T-helper 22 cell (primary cell): Measurements from ENCODE around the gene ARHGAP33.
"Not testable (repeated sequence)": the region's sequence is repeated elsewhere in the genome, so short reads cannot be mapped to it uniquely, and the experiment has no call there.

Source experiments
- DNase-seq: peaks from one replicate; pipeline ENCODE4 v3.0.0-alpha.2; 2020; ENCODE audit warnings: low read depth

ARHGAP33 gene

DNA sequence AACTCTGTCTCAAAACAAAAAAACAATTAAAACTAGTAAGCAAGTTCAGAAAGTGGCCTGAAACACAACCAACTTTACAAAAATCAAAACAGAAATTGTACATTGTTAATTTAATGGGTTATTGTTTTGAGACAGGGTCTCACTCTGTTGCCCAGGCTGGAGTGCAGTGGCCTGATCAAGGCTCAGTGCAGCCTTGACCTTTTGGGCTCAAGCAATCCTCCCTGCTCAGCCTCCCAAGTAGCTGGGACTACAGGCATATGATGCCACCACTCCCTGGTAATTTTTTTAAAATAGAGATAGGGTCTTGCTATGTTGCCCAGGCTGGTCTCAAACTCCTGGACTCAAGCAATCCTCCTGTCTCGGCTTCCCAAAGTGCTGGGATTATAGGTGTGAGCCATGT lies 20.2 kb downstream of the ARHGAP33 start:
- DNase-seq = not testable (repeated sequence)

DNA sequence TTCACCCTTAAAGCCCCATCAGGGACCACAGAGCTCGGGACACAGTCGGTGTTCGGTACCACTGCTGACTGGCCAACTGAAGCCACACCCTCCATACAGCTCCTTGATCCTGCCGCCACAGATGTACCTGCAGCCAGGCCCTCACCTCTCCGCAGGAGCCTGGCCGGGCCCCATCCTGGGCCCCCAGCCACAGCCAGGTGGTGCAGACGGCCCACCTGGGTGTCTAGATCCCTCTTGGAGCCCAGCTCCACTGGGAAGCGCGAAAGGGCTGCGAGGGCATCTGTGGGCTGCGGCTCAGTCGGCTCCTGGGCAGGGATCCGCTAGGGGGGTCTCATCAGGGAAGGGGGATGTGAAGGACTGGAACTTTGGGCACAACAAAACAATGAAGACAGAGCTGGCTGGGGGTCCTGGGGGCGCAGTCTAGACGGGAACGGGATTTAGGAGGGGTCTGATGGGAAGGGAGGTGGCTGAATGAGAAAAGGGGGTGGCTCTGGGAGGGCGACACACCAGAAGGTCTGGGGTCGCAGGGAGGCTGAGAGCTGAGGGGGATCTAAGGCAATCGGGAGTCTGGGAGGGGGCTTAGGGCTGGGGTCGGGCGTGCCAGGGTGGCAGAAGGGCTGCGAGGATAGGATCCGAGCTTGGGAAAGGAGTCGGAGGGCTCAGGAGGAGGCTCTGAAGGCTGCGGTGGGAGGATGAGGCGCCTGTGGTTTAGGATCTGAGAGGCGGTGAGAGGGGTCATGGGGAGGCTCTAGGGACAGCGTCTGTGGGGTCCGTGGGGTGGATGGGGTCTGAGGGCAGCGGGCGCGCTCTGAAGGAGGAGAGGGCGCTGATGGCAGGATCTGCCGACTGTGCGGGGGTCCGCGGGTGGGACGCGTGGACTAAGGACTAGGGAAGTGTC lies 21.5 kb downstream of the ARHGAP33 start:
- no peak for DNase-seq

DNA sequence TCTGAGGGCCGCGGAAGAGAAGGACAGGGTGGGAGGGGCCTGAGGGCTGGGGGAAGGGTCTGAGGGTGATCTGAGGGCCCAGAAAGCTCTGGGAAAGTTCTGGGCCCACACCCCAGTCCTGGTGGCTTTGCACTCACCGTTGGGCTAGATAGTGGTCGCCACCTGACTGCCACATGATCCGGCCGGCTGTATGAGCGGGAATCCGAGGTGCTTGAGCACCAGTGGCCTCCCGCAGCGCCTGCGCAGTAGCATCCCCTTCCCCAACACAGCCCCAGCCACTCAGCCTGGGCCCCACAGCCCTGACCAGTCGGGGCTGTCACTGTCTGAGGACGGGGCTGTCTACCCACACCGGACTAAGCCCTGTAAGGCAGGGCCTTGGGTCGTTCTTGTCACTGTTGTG lies 22.3 kb downstream of the ARHGAP33 start:
- no peak for DNase-seq

DNA sequence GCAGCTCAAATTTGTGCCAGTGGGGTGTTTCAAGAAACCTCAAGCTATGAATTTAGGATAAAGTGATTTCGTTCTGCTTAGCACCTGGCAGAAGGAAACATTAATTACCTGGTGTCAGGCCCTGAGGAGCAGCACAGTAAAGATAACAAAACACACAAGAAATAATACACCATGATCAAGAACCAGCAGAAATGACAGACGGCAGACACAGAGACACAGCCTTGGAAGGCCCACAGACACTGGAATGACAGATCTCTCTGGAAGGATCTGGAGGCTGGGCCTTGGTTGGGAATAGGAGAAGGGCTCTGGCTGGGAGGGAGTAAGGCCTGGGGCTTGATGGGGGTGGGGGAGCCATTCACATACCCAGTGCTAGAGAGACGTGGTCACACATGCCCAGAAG lies 26.5 kb downstream of the ARHGAP33 start:
- no peak for DNase-seq

DNA sequence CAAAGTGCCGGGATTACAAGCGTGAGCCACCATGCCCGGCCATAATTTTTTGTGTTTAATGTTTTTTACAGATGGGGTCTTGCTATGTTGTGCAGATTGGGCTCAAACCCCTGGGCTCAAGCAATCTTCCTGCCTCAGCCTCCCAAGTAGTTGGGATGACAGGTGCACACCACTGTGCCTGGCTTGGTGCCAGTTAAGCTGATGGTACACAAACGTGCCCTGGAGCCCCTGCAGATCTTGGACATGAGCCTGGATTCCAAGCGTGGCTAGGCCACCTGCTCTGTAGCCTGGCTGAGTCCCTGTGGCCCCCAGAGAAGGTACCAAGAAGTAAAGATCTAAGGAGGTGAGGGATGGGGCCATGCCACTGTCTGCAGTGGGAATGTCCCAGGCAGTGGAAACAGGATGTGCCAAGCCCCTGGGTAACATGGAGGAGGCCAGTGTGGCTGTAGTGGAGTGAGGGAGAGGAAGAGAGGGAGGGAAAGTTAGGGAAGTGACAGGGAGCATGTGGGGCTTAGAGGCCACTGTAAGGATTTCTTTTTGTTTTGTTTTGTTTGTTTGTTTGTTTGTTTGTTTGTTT lies 30.2 kb downstream of the ARHGAP33 start:
- DNase-seq = no peak

DNA sequence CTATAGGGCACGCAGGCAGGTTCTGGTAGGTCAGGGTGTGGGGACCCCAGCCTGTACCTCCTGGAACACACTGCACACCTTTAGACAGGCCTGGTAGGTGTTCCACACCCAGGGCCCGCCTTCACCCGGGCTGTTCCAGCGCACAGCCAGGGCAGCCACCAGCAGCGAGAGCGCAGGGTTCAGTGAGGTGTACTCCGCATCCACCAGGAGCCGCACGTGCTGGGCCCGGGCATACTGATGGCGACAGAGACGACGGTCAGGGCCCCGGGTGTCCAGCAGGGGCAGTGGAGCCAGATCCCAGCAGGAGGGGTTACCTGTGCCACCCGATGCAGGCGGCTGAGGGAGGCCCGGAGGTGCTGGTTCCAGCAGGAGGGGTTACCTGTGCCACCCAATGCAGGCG lies 31.2 kb downstream of the ARHGAP33 start:
- DNase-seq = no peak

DNA sequence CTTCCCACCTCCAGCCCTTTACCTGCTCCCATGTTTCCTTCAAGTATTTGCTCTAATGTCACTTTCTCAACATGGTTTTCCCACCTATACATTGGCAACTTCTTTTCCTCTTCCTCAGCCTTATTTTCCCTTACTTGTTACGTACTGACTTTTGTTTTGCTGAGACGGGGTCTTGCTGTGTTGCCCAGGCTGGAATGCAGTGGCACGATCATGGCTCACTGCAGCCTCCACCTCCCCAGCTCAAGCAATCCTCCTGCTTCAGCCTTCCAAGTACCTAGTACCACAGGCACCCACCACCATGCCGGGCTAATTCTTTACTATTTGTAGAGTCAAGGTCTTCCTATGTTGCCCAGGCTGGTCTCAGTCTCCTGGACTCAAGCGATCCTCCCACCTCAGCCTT lies 32.3 kb downstream of the ARHGAP33 start:
- DNase-seq = no peak

DNA sequence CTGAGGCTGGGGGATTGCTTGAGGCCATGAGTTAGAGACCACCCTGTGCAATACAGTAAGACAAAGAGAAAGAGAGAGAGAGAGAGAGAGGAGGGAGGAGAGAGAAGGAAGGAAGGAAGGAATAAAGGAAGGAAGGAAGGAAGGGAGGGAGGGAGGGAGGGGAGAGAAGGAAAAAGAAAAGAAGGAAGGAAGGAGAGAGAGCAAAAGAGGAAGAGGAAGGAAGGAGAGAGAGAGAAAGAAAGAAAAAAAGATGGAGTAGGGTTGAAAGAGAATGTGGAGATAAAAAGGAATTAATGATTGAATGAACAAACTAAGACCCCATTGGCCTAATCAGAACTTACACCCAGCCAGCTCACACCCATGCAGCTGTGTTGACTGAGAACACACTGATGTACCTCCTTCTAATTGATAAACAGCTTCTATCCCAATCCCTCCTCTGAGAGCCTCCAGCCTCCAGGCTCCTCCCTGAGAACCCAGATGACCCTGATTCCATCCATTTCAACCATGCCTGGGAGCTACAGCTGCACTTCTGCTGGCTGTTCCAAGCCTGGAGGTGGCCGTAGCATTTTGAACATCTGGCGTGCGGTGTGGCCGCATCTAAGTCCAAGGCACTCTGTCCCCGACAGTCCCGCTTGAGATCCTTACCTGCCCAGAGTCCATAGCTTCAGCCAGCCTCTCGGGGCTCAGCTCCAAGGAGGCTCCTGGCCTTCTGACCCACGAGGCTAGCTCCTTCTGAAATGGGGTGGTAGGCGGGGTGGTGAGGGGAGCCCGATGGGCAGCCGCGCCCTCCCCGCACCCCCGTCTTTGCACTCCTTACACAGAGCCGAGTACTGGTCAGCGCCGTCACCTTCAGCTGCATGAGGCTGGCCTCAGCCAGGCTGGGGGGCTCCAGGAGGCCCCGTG lies 36.2 kb downstream of the ARHGAP33 start:
- no peak for DNase-seq

DNA sequence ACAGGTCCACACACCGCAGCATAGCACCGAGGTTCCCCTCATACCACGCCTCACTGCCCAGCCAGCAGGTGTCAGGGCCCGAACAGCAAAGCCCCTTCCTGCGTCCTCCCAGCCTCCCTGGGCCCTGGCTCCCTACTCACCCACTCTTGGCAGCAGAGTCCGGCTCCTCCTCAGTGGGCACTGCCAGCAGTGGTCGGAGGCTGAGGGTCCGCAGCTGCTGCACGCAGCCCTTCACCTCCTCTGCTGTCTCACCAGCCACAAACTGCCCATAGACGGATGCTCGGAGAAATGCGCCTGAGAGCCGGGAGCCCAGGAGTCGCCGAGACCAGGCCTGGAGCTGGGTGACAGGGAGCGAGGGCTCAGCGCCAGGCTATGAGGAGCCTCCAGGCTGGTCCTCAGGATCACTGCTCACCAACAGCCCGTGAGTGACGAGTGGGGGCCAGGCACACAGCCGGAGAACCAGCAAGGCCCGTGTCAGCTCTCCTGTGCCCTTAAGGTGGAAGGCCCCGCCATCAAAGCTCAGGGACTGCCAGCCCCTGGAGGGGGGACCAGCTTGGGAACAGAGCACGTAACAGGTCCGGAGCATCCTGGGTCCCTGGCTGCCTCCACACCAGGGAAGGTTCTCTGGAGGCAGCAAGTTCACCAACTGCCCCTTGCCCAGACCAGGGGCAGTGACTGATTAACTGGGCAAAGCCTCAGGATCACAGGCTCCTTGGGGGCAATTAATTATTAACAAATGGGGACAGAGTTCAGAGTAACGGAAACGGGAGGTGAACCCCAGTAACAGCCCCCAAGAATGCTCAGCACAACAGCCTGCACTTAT lies 37.1 kb downstream of the ARHGAP33 start, which contains the start of gene PRODH2:
Gene PRODH2 (minus strand): TSS at position 626 of the 823 bp plus-strand sequence. CDS start 40 bp downstream, at position 586.
- DNase-seq = no peak

DNA sequence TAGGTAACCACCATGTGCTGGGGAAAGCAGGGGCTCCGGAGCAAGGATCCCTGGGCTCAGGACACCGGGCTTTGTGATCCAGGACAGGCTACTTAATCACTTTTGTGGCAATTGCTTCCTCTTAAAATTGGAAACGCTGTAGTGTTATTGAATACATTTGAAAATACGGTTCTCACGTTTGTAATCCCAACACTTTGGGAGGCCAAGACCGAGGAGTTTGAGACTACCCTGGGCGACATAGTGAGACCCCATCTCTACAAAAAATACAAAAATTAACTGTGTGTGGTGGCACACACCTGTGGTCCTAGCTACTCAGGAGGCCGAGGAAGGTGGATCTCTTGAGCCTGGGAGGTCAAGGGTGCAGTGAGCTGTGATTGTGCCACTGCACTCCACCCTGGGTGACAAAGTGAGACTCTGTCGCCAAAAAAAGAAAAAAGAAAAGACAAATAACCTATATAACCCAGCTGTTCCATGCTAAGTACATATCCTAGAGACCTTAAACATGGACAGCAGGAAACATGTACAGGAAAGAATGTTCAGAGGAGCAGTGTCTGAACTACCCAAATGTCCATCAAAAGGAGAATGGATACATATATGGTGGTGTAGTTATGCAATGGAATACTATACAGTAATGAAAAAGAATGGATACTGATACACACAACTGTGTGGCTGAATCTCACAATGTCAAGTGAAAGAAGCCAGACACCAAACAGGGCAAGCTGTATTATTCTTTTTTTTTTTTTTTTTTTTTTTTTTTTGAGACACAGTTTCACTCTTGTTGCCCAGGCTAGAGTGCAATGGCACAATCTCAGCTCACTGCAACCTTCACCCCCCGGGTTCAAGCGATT lies 37.9 kb downstream of the ARHGAP33 start:
- DNase-seq = no peak

DNA sequence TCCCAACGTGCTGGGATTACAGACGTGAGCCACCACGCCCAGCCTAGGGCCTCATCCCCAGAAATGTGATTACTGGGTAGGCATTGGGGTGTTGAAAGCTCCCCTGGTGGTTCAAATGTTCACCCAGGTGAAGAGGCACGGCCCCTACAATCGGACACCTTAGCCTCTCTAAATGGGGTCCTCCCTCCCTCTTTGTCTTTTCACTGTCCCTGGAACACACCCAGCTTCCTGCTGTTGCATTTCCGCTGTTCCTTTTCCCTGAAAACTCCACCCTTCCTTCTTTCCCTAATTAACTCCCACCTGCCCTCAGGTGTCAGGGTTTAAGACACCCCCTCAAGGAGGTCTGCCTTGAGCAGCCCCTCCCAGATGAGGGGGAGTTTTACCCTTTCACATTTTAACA lies 40.9 kb downstream of the ARHGAP33 start:
- no peak for DNase-seq

DNA sequence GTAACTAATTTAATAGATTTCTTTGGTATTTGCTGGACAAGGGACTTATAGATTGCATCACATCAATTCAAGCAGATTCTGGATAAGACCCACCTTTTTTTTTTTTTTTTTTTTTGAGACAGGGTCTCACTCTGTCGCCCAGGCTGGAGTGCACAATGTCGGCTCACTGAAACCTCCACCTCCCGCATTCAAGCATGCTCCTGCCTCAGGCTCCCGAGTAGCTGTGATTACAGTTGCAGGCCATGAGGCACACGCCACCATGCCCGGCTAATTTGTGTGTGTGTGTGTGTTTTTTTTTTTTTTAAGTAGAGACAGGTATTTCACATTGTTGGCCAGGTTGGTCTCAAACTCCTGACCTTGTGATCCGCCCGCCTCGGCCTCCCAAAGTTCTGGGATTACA lies 41.5 kb downstream of the ARHGAP33 start:
- DNase-seq = no peak

DNA sequence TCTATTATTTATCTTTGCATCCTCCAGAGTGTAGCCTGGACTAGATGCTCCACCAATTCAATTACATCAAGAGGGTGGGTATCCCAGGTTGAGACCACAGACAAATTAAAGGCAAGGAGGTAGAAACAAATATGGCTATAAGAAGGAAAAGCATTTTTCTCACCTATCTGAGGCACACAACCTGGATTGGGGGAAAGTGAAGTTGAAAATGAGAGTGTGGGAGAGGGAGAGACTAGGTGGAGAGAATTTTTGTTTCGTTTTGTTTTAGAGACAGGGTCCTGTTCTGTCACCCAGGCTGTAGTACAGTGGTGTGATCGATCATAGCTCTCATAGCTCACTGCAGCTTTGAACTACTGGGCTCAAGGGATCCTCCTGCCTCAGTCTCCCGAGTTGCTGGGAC lies 43.1 kb downstream of the ARHGAP33 start:
- DNase-seq = no peak

DNA sequence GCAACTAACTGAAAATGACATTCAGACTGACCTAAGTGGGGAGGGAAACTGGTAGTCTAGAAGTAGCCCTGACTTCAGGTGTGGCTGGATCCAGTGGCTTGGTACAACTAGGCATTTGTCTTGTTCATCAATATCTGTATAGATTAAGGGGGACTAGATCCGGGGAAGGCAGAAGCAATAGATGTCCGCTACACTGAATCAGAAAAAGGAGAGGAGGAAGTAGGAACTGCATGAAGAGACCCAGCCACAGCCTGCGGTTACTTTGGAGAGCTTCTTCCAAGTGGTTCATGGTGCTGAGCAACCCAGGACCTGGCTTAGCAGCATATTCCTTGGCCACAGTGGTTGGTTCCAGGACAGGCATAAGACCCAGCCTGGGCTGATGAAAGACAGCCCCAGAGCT lies 47.2 kb downstream of the ARHGAP33 start:
- DNase-seq = no peak

DNA sequence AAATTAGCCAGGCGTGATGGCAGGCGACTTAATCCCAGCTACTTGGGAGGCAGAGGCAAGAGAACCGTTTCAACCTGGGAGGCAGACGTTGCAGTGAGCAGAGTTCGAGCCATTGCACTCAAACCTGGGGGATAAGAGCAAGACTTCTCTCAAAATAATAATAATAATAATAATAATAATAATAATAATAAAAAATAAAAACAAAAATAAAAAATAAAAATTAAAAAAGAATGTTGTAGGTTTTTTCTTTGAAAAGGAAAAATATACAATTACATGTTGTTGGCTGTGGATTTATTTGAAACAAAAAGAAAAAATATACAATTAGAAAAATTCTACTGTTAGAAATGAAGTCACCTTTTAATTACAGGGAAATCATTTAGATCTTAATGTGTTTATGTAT lies 48.8 kb downstream of the ARHGAP33 start:
- no peak for DNase-seq

DNA sequence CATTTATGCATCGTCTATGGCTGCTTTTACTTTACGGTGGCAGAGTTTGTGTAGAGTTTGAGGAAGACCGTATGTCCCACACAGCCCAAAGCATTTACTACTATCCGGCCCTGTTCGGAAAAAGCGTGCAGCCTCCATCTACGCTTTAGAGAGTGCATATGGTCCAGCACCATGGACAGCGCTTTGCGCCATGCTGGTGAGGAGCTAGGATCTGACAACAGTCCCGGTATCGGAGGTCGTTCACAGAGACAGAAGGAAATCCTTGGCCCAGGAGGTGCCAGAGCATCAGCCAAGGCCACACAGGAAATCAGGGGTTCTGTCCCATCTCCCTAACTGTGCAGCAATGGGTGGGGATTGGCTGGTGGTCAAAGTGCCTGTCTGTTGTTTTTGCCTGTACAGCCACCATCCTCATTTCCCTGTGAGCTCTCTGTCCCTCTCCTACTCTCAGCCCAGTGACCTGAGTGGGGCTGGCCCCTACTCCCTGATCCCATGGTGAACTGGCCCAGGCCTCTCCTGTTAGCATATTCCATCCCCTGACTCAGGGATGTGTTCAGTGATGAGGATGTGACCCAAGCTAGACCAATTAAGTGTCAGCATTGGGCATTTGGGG lies 53.4 kb downstream of the ARHGAP33 start:
- no peak for DNase-seq

DNA sequence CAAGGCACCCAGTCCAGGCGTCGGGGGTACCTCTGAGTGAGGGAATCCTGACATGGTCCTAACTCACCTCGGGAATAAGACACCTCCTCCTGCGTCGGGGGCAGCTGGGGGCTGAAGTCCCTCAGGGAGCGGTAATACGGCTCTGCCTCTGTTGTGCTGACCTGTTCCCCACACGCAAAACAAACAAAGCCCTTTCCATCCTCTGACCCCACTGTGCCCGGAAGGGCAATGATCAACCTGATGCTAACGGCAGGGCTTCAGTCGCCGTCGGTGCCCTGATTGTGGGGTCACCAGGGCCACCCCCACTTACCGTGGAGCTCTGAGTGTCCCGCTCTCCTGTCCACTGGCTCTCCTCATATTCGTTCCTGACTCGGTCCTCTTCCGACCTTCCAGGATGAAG lies 55.6 kb downstream of the ARHGAP33 start:
- no peak for DNase-seq

DNA sequence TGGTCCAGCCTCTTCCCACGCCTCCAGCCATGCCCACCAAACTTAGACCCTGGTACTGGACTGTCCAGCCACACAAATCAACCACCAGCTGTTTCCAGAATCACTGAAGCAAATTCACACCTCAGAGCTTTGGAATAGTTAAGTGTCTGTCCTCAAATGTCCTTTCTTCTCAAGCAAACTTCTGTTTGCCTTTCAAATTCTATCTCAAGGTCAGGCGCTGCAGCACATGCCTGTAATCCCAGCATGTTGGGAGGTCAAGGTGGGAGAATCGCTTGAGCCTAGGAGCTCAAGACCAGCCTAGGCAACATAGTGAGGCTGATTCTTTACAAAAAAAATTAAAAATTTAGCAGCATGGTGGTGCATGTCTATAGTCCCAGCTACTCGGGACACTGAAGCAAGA lies 56.7 kb downstream of the ARHGAP33 start:
- no peak for DNase-seq

DNA sequence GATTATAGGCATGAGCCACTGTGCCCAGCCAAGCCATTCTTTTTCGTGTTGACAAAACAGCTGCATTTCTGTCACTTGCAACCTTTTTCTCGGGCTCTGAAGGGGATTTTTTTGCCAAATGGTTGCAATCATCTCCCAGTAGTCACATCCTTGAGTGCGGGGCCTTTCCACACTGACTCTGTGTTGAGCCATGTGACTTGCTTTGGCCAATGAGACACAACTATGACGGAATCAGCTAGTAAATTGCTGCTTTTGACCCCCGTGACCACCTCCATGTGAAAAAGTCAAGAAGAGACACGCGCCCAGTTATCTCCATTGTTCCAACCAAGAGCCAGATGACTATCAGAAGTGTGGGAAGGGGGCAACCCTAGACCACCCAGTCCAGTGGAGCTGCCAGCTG lies 58.6 kb downstream of the ARHGAP33 start:
- no peak for DNase-seq

DNA sequence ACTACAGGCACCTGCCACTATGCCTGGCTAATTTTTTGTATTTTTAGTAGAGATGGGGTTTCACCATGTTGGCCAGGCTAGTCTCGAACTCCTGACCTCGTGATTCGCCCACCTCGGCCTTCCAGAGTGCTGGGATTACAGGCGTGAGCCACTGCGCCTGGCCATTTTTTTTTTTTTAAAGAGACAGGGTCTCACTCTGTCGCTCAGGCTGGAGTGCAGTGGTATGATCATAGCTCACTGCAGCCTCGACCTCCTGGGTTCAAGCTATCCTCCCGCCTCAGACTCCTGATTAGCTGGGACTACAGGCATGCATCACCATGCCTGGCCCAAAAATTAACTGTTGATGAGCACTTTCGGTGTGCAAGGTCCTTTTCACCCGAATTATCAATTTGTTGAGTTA lies 60.7 kb downstream of the ARHGAP33 start:
- DNase-seq = not testable (repeated sequence)
